HepG2 (cell line): ENCODE results near the gene SSNA1. TPM values are rescaled to one million over a fixed set of nuclear protein-coding genes. Genes with fewer than 3 reads are reported as not detected.

Source experiments
- ARNT2 ChIP-seq: sonication (generic); formaldehyde crosslinking; IDR thresholded peaks from 2 replicates; pipeline ENCODE4 v1.8.0; 2022; ENCODE audit warnings: mild to moderate bottlenecking, low read depth, missing genetic modification reagents, moderate library complexity
- EP300 ChIP-seq, 3 experiments: sonication (generic) in 1 of 3; formaldehyde crosslinking in 1 of 3; IDR thresholded peaks; 2 replicates each; pipeline versions ENCODE4 v1.5.1 to v1.6.1; 2011 to 2020; ENCODE audit warnings: low read depth in 2 of 3, low read length in 2 of 3, borderline replicate concordance in 1 of 3, improper control_type of control experiment in 1 of 3, mild to moderate bottlenecking in 1 of 3, missing genetic modification reagents in 1 of 3, moderate library complexity in 1 of 3
- HNRNPLL ChIP-seq: fragments of 200-400 bp; formaldehyde crosslinking; IDR thresholded peaks from 2 replicates; pipeline ENCODE4 v1.6.1; 2017; ENCODE audit warnings: mild to moderate bottlenecking, low read depth, low read length; ENCODE audit not compliant: poor library complexity, severe bottlenecking
- MIER2 ChIP-seq: IDR thresholded peaks from 2 replicates; pipeline ENCODE4 v1.6.1; 2016; ENCODE audit warnings: missing biosample characterization, missing genetic modification reagents
- NRL ChIP-seq: sonication (generic); formaldehyde crosslinking; IDR thresholded peaks from 2 replicates; pipeline ENCODE4 v1.5.0; 2020; ENCODE audit warnings: missing genetic modification reagents, mild to moderate bottlenecking, moderate library complexity, borderline replicate concordance
- PRPF4 ChIP-seq: fragments of 200-400 bp; formaldehyde crosslinking; IDR thresholded peaks from 2 replicates; pipeline ENCODE4 v1.6.1; 2016; ENCODE audit warnings: low read length, low read depth; ENCODE audit not compliant: poor library complexity, severe bottlenecking
- SYNCRIP ChIP-seq: fragments of 200-400 bp; formaldehyde crosslinking; IDR thresholded peaks from 2 replicates; pipeline ENCODE4 v1.6.1; 2018; ENCODE audit warnings: mild to moderate bottlenecking, low read depth, low read length; ENCODE audit not compliant: insufficient read depth
- TGIF2 ChIP-seq: IDR thresholded peaks from 2 replicates; pipeline ENCODE4 v1.6.1; 2016; ENCODE audit warnings: control low read depth, missing compliant biosample characterization
- WIZ ChIP-seq: sonication (generic); formaldehyde crosslinking; IDR thresholded peaks from 2 replicates; pipeline ENCODE4 v1.5.1; 2020; ENCODE audit warnings: mild to moderate bottlenecking, missing genetic modification reagents
- ZNF232 ChIP-seq: sonication (generic); formaldehyde crosslinking; IDR thresholded peaks from 2 replicates; pipeline ENCODE4 v1.4.0; 2020; ENCODE audit warnings: missing genetic modification reagents, borderline replicate concordance
- ZNF317 ChIP-seq: sonication (generic); formaldehyde crosslinking; IDR thresholded peaks from 2 replicates; pipeline ENCODE4 v1.5.0; 2020; ENCODE audit warnings: mild to moderate bottlenecking, missing genetic modification reagents
- ZNF335 ChIP-seq: sonication (generic); formaldehyde crosslinking; IDR thresholded peaks from 2 replicates; pipeline ENCODE4 v1.4.0; 2020; ENCODE audit warnings: missing genetic modification reagents
- polyA plus RNA-seq, 8 experiments: library from polyadenylated mRNA; depleted of rRNA in 3 of 8; stranded (reverse) in 7 of 8; unstranded in 1 of 8; fragments of >200 nt; fragmentation: Illumina TruSeq in 4 of 8; extraction: Trizol in 4 of 8; gene quantifications; 2 replicates each; pipeline versions ENCODE4 v1.2.1 to v1.2.3, GENCODE V29; 2011 to 2016; ENCODE audit warnings: low read depth in 4 of 8, missing spikeins in 1 of 8, mixed read lengths in 1 of 8; ENCODE audit not compliant: insufficient read depth in 1 of 8
- total RNA-seq, 5 experiments: library from RNA; depleted of rRNA; stranded (reverse); fragments of >200 nt; fragmentation: Illumina TruSeq; extraction: Trizol; gene quantifications; 2 replicates each; pipeline ENCODE4 v1.2.3, GENCODE V29; 2016; ENCODE audit warnings: low read depth in 1 of 5
- TF ChIP-seq, protein P1 (sequence below): sonication (generic); formaldehyde crosslinking; IDR thresholded peaks from 2 replicates; pipeline ENCODE4 v1.4.0; 2020; ENCODE audit warnings: missing genetic modification reagents, borderline replicate concordance
- TF ChIP-seq, protein P2 (sequence below): sonication (generic); formaldehyde crosslinking; IDR thresholded peaks from 2 replicates; pipeline ENCODE4 v1.5.1; 2020; ENCODE audit warnings: missing genetic modification reagents, mild to moderate bottlenecking, borderline replicate concordance

Gene SSNA1
- total and polyA plus RNA-seq, 2 of the 13 experiments (the other 11 are each of a cell fraction or from before 2014, with no cell fraction given) = 35.9 to 49.4 TPM

DNA sequence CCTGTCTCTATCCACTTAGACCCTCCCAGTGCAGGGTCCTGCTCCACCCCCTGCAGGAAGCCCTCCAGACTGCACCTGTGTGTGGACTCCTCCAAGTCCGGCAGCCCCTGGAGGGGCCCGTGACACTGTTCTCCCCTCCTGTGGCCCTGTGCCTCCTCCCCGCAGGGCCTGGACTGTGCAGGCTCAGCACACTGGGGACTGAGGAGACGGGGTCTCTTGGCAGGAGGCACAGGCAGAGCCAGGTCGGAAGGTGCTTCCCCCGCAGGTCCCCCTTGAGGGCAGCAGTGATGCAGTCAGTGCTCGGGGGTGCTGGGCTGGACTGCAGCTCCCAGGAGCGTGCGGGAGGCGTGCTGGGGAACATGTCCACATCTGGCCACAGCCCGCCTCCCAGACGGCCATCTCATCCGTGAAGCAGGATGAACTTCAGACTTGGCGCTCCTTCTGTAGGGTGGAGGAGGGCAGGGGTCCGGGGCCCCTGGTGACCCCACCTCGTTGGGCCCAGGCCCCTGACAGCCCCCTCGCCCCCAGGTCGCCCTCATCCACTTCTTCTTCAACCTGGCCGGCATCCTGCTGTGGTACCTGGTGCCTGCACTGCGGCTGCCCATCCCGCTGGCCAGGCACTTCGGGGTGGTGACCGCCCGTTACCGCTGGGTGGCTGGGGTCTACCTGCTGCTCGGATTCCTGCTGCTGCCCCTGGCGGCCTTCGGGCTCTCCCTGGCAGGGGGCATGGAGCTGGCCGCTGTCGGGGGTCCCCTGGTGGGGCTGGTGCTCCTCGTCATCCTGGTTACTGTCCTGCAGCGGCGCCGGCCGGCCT lies 47.2 kb downstream of the SSNA1 start (continued):
- peak; percentile 12; the same call in 1 of the 2 replicates for TF ChIP-seq NRL (CRISPR knock-in tag)
- TF ChIP-seq MIER2 (CRISPR knock-in tag) = no peak
- TF ChIP-seq TGIF2 = no peak
- TF ChIP-seq ARNT2 = peak; percentile 16; the same call in 1 of the 2 replicates
- TF ChIP-seq, protein P1, sequence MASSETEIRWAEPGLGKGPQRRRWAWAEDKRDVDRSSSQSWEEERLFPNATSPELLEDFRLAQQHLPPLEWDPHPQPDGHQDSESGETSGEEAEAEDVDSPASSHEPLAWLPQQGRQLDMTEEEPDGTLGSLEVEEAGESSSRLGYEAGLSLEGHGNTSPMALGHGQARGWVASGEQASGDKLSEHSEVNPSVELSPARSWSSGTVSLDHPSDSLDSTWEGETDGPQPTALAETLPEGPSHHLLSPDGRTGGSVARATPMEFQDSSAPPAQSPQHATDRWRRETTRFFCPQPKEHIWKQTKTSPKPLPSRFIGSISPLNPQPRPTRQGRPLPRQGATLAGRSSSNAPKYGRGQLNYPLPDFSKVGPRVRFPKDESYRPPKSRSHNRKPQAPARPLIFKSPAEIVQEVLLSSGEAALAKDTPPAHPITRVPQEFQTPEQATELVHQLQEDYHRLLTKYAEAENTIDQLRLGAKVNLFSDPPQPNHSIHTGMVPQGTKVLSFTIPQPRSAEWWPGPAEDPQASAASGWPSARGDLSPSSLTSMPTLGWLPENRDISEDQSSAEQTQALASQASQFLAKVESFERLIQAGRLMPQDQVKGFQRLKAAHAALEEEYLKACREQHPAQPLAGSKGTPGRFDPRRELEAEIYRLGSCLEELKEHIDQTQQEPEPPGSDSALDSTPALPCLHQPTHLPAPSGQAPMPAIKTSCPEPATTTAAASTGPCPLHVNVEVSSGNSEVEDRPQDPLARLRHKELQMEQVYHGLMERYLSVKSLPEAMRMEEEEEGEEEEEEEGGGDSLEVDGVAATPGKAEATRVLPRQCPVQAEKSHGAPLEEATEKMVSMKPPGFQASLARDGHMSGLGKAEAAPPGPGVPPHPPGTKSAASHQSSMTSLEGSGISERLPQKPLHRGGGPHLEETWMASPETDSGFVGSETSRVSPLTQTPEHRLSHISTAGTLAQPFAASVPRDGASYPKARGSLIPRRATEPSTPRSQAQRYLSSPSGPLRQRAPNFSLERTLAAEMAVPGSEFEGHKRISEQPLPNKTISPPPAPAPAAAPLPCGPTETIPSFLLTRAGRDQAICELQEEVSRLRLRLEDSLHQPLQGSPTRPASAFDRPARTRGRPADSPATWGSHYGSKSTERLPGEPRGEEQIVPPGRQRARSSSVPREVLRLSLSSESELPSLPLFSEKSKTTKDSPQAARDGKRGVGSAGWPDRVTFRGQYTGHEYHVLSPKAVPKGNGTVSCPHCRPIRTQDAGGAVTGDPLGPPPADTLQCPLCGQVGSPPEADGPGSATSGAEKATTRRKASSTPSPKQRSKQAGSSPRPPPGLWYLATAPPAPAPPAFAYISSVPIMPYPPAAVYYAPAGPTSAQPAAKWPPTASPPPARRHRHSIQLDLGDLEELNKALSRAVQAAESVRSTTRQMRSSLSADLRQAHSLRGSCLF = no peak
- TF ChIP-seq EP300 (IDR thresholded peaks at IDR 0.05; ENCODE audit: low read depth in 2 of 2, low read length in 2 of 2) = 0 out of 4 replicates have a peak, but pooled peaks of 1 of the 2 experiments have one; percentile 10
- no peak; the same call in 1 of the 2 replicates for TF ChIP-seq EP300 (CRISPR knock-in tag; IDR thresholded peaks at IDR 0.05; ENCODE audit: borderline replicate concordance)
- no peak for TF ChIP-seq HNRNPLL
- no peak for TF ChIP-seq SYNCRIP
- TF ChIP-seq ZNF317 (CRISPR knock-in tag) = no peak
- TF ChIP-seq, protein P2, sequence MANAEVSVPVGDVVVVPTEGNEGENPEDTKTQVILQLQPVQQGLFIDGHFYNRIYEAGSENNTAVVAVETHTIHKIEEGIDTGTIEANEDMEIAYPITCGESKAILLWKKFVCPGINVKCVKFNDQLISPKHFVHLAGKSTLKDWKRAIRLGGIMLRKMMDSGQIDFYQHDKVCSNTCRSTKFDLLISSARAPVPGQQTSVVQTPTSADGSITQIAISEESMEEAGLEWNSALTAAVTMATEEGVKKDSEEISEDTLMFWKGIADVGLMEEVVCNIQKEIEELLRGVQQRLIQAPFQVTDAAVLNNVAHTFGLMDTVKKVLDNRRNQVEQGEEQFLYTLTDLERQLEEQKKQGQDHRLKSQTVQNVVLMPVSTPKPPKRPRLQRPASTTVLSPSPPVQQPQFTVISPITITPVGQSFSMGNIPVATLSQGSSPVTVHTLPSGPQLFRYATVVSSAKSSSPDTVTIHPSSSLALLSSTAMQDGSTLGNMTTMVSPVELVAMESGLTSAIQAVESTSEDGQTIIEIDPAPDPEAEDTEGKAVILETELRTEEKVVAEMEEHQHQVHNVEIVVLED (CRISPR knock-in tag) = no peak
- TF ChIP-seq ZNF232 = no peak
- no peak for TF ChIP-seq PRPF4
- 0 out of 2 replicates have a peak, but pooled peaks have one; percentile 10 for TF ChIP-seq ZNF335 (CRISPR knock-in tag)
- no peak for TF ChIP-seq WIZ (CRISPR knock-in tag)
